Measurements from ENCODE around the gene VPS72.

VPS72 gene

GRCh38 chr1:151187205-151187604 is 2.8 kb downstream of the VPS72 start:
- DNase-seq (ENCODE audit: low read depth in 2 of 2), result no peak

- DNase-seq (ENCODE audit: low read depth in 2 of 2), result no peak
Observed at GRCh38 chr1:151184211-151184610, 5.8 kb downstream of the VPS72 start.

- no peak for DNase-seq (ENCODE audit: low read depth in 2 of 2)
Observed at GRCh38 chr1:151176514-151177045, 13.4 kb downstream of the VPS72 start.

GRCh38 chr1:151175863-151176262 is 14.1 kb downstream of the VPS72 start, which contains the start of gene TMOD4:
Gene TMOD4, minus strand, starts transcription at chr1:151175981. Its CDS starts 1,106 bp downstream, at chr1:151174875.
- no peak for DNase-seq (ENCODE audit: low read depth in 2 of 2)

GRCh38 chr1:151175041-151175741 is 14.8 kb downstream of the VPS72 start:
- no peak for DNase-seq (ENCODE audit: low read depth in 2 of 2)

GRCh38 chr1:151171190-151171589 is 18.8 kb downstream of the VPS72 start:
- no peak for DNase-seq (ENCODE audit: low read depth in 2 of 2)

- DNase-seq (ENCODE audit: low read depth in 2 of 2), result no peak
Observed at GRCh38 chr1:151167116-151167515, 22.9 kb downstream of the VPS72 start.

- no peak for DNase-seq (ENCODE audit: low read depth in 2 of 2)
Observed at GRCh38 chr1:151166505-151166956, 23.5 kb downstream of the VPS72 start.

- peak; percentile 86 to 88 for DNase-seq (ENCODE audit: low read depth in 2 of 2)
Observed at GRCh38 chr1:151165738-151166504, 24.1 kb downstream of the VPS72 start, which contains the start of the genes LYSMD1 and SCNM1. Gene LYSMD1, minus strand, starts transcription at chr1:151165902. Its CDS starts 644 bp downstream, at chr1:151165258. Gene SCNM1, plus strand, starts transcription at chr1:151166144. Its CDS starts 9 bp downstream, at chr1:151166153.

- no peak for DNase-seq (ENCODE audit: low read depth in 2 of 2)
Observed at GRCh38 chr1:151165281-151165737, 24.7 kb downstream of the VPS72 start.

GRCh38 chr1:151164732-151165280 is 25.2 kb downstream of the VPS72 start:
- no peak for DNase-seq (ENCODE audit: low read depth in 2 of 2)

- DNase-seq (ENCODE audit: low read depth in 2 of 2), result no peak
Observed at GRCh38 chr1:151159373-151159772, 30.6 kb downstream of the VPS72 start.

GRCh38 chr1:151158751-151159251 is 31.2 kb downstream of the VPS72 start:
- no peak for DNase-seq (ENCODE audit: low read depth in 2 of 2)

- DNase-seq (ENCODE audit: low read depth in 2 of 2), result no peak
Observed at GRCh38 chr1:151158326-151158725, 31.7 kb downstream of the VPS72 start.

GRCh38 chr1:151157067-151157531 is 32.9 kb downstream of the VPS72 start:
- peak in 1 of 2 donors; percentile 39 for DNase-seq (ENCODE audit: low read depth in 2 of 2)

- DNase-seq (ENCODE audit: low read depth in 2 of 2), result peak; percentile 45 to 66
Observed at GRCh38 chr1:151156515-151156819, 33.5 kb downstream of the VPS72 start, which contains the start of gene TNFAIP8L2. Gene TNFAIP8L2, plus strand, starts transcription at chr1:151156649. Its CDS starts 2,049 bp downstream, at chr1:151158698.

GRCh38 chr1:151147665-151148064 is 42.3 kb downstream of the VPS72 start:
- DNase-seq (ENCODE audit: low read depth in 2 of 2), result no peak

- no peak for DNase-seq (ENCODE audit: low read depth in 2 of 2)
Observed at GRCh38 chr1:151147132-151147503, 42.9 kb downstream of the VPS72 start.

GRCh38 chr1:151146412-151147131 is 43.4 kb downstream of the VPS72 start, which contains the start of gene SEMA6C:
Gene SEMA6C, minus strand, starts transcription at chr1:151146631. Its CDS starts 4,010 bp downstream, at chr1:151142621.
- DNase-seq (ENCODE audit: low read depth in 2 of 2), result peak; percentile 68 to 79

- no peak for DNase-seq (ENCODE audit: low read depth in 2 of 2)
Observed at GRCh38 chr1:151146072-151146411, 44.0 kb downstream of the VPS72 start.
